Retinal pigment epithelial cell (primary cell): ENCODE results near the gene DPT.

Experiments used
- DNase-seq: peaks from one replicate; pipeline ENCODE4 v3.0.0-alpha.2; 2010; ENCODE audit warnings: low read depth
- H3K4me3 ChIP-seq: 2 replicates; pipeline ENCODE4 v1.5.1; 2011; ENCODE audit warnings: mild to moderate bottlenecking, low read length, control low read depth, moderate library complexity
- CTCF ChIP-seq: conservative IDR thresholded peaks from 2 replicates; pipeline ENCODE4 v1.5.1; 2011; ENCODE audit warnings: low read depth, low read length, control low read depth, inconsistent platforms

Gene DPT

GRCh38 chr1:168693197-168693871 lies 35.7 kb downstream of the DPT start:
- H3K4me3 ChIP-seq: no peak overlapping the region
- no peak for TF ChIP-seq CTCF

GRCh38 chr1:168692472-168692871 lies 36.5 kb downstream of the DPT start:
- no peak for DNase-seq
- H3K4me3 ChIP-seq: no peak overlapping the region
- TF ChIP-seq CTCF: no peak

More at GRCh38 chr1:168693197-168693871, 35.7 kb downstream of the DPT start:
- no peak for DNase-seq

GRCh38 chr1:168691541-168691940 lies 37.5 kb downstream of the DPT start:
- no peak overlapping the region for H3K4me3 ChIP-seq
- TF ChIP-seq CTCF: no peak

GRCh38 chr1:168689726-168690602 lies 39.0 kb downstream of the DPT start:
- no peak for DNase-seq
- no peak overlapping the region for H3K4me3 ChIP-seq
- TF ChIP-seq CTCF: no peak

More at GRCh38 chr1:168691541-168691940, 37.5 kb downstream of the DPT start:
- no peak for DNase-seq

GRCh38 chr1:168689327-168689657 lies 39.7 kb downstream of the DPT start:
- no peak overlapping the region for H3K4me3 ChIP-seq
- no peak for DNase-seq
- no peak for TF ChIP-seq CTCF

GRCh38 chr1:168688644-168689326 lies 40.2 kb downstream of the DPT start:
- H3K4me3 ChIP-seq: no peak overlapping the region
- TF ChIP-seq CTCF: no peak
- no peak for DNase-seq

GRCh38 chr1:168687816-168688215 lies 41.2 kb downstream of the DPT start:
- H3K4me3 ChIP-seq: no peak overlapping the region
- no peak for DNase-seq
- TF ChIP-seq CTCF: no peak
